GM12878 (cell line): ENCODE data around the gene MSL3. TPM values are rescaled to one million over a fixed set of nuclear protein-coding genes. Genes with fewer than 3 reads are reported as not detected.
A peak's percentile ranks its signal among the peaks of the same experiment; 100 is the strongest.

Experiments used
- ATAC-seq: fragments of 200-7000 bp; cut with Tn5 transposase; 3 replicates; pipeline ENCODE4 v1.9.1; 2020; ENCODE audit warnings: mild to moderate bottlenecking, moderate library complexity
- BruUV-seq: library from RNA; stranded (reverse); fragments of 400-500 nt; replicated peaks from 2 replicates; lab custom pipeline; 2021; lab: Mats Ljungman, UMichigan
- CTCF ChIA-PET: fragments of 300-600 bp; sonication (Branson Sonifier 250); formaldehyde crosslinking; extraction: SDS; loops from one replicate; lab custom pipeline; 2021; ENCODE audit warnings: inconsistent platforms; lab: Yijun Ruan, JAX
- POLR2A ChIA-PET: fragments of 350-600 bp; formaldehyde crosslinking; extraction: SDS; loops from one replicate; lab custom pipeline; 2021; ENCODE audit warnings: inconsistent platforms; lab: Charles Lee
- RAD21 ChIA-PET: fragments of 300-600 bp; sonication (Branson Sonifier 250); formaldehyde crosslinking; loops from one replicate; lab custom pipeline; 2023; ENCODE audit warnings: antibody characterized with exemption; ENCODE audit not compliant: unreplicated experiment; lab: Charles Lee
- SMC1A ChIA-PET: fragments of 300-600 bp; sonication (Branson Sonifier 250); formaldehyde crosslinking; loops from one replicate; lab custom pipeline; 2023; ENCODE audit not compliant: unreplicated experiment, uncharacterized antibody; lab: Charles Lee
- DNase-seq: peaks from one replicate; pipeline ENCODE4 v3.0.0-alpha.2; 2011; ENCODE audit warnings: low read depth, low spot score
- FAIRE-seq: peaks from 3 replicates; lab custom pipeline; 2011; peaks lifted over from hg19 to GRCh38; lab: Jason Lieb, UNC
- H2AFZ ChIP-seq: 2 replicates; pipeline ENCODE4 v1.6.0; 2011; ENCODE audit warnings: low read depth, low read length, control low read depth; ENCODE audit not compliant: control insufficient read depth
- H3K27ac ChIP-seq: 2 replicates; pipeline ENCODE4 v1.5.1; 2011; ENCODE audit warnings: control low read depth; ENCODE audit not compliant: control insufficient read depth, insufficient read depth
- H3K27me3 ChIP-seq, 2 experiments: replicated peaks in 1 of 2; 2 replicates each; pipeline versions ENCODE4 v1.6.0 to v1.6.1; 2011; ENCODE audit warnings: low read length in 1 of 2; ENCODE audit not compliant: control insufficient read depth in 2 of 2, insufficient read depth in 2 of 2
- H3K36me3 ChIP-seq, 2 experiments: 2 replicates each; pipeline ENCODE4 v1.5.1; 2011; ENCODE audit warnings: low read length in 1 of 2; ENCODE audit not compliant: control insufficient read depth in 2 of 2, insufficient read depth in 2 of 2
- H3K4me1 ChIP-seq: 2 replicates; pipeline ENCODE4 v1.6.1; 2011; ENCODE audit warnings: mild to moderate bottlenecking, low read length, moderate library complexity, mixed read lengths; ENCODE audit not compliant: control insufficient read depth, insufficient read depth
- H3K4me2 ChIP-seq: 2 replicates; pipeline ENCODE4 v1.6.0; 2011; ENCODE audit warnings: control low read depth; ENCODE audit not compliant: control insufficient read depth, insufficient read depth
- H3K4me3 ChIP-seq: fragments of 200-600 bp; sonication (generic); 2 replicates; pipeline ENCODE4 v1.5.1; 2016
- H3K79me2 ChIP-seq: 2 replicates; pipeline ENCODE4 v1.6.0; 2011; ENCODE audit warnings: low read length; ENCODE audit not compliant: control insufficient read depth, insufficient read depth
- H3K9ac ChIP-seq: 2 replicates; pipeline ENCODE4 v1.8.0; 2011; ENCODE audit warnings: low read length, control low read depth, mixed read lengths; ENCODE audit not compliant: control insufficient read depth, insufficient read depth
- H3K9me3 ChIP-seq: replicated peaks from 3 replicates; pipeline ENCODE4 v1.5.1; 2011; ENCODE audit warnings: mild to moderate bottlenecking, low read length; ENCODE audit not compliant: control insufficient read depth, insufficient read depth
- H4K20me1 ChIP-seq: 2 replicates; pipeline ENCODE4 v1.6.0; 2011; ENCODE audit not compliant: control insufficient read depth, insufficient read depth
- ATF7 ChIP-seq: fragments of 450-650 bp; IDR thresholded peaks from 2 replicates; pipeline ENCODE4 v1.6.1; 2016; ENCODE audit warnings: low read depth, mild to moderate bottlenecking
- FOXM1 ChIP-seq: IDR thresholded peaks from 2 replicates; pipeline ENCODE4 v1.6.1; 2012; ENCODE audit warnings: low read depth, mild to moderate bottlenecking, inconsistent platforms, low read length, moderate library complexity
- IKZF1 ChIP-seq: fragments of 450-650 bp; conservative IDR thresholded peaks from 2 replicates; pipeline ENCODE4 v1.6.1; 2017; ENCODE audit warnings: antibody characterized with exemption, mild to moderate bottlenecking
- NFXL1 ChIP-seq: fragments of 450-650 bp; IDR thresholded peaks from 2 replicates; pipeline ENCODE4 v1.6.1; 2017; ENCODE audit warnings: antibody characterized with exemption, mild to moderate bottlenecking, borderline replicate concordance
- RAD21 ChIP-seq: IDR thresholded peaks from 2 replicates; pipeline ENCODE4 v1.6.1; 2011; ENCODE audit warnings: mild to moderate bottlenecking, low read depth, low read length, moderate library complexity; ENCODE audit not compliant: insufficient read depth
- SMAD1 ChIP-seq: fragments of 450-650 bp; IDR thresholded peaks from 2 replicates; pipeline ENCODE4 v1.6.1; 2018; ENCODE audit warnings: mild to moderate bottlenecking, low read depth; ENCODE audit not compliant: partially characterized antibody
- SMARCA5 ChIP-seq: fragments of 450-650 bp; IDR thresholded peaks from 2 replicates; pipeline ENCODE4 v1.6.1; 2017; ENCODE audit warnings: mild to moderate bottlenecking
- SMC3 ChIP-seq: IDR thresholded peaks from 2 replicates; pipeline ENCODE4 v1.6.1; 2011; ENCODE audit warnings: low read length, improper control_type of control experiment, borderline replicate concordance
- WGBS: methylation state at CpG from one replicate; pipeline ENCODE4 v1.1.6; 2016; ENCODE audit warnings: low lambda C conversion rate; ENCODE audit not compliant: insufficient replicate concordance, insufficient coverage; ENCODE audit errors: missing lambda C conversion rate; 5-methylcytosine and 5-hydroxymethylcytosine counted together
- in situ Hi-C: fragments of 300-500 bp; cut with MboI; formaldehyde crosslinking; loops from 9 replicates; pipeline ENCODE4 v1.14.3; 2018; ENCODE audit warnings: mixed read lengths
- intact Hi-C: fragments of 100-400 bp; cut with micrococcal nuclease; formaldehyde crosslinking; loops from one replicate; pipeline ENCODE4 v1.14.2; 2022; ENCODE audit not compliant: unreplicated experiment
- polyA plus RNA-seq, 11 experiments: library from polyadenylated mRNA; depleted of rRNA in 4 of 11; unstranded in 6 of 11; stranded (reverse) in 5 of 11; fragments of >200 nt; fragmentation: Nextera tagmentation in 4 of 11; fragmentation: Illumina TruSeq in 1 of 11; extraction: Ambion mirVana in 4 of 11; extraction: Trizol in 1 of 11; gene quantifications; 1 replicate in 1 of 11; 2 replicates in 10 of 11; pipeline versions ENCODE4 v1.2.1 to v1.2.3, GENCODE V29; 2011 to 2016; ENCODE audit warnings: inconsistent platforms in 2 of 11, missing spikeins in 2 of 11, low read depth in 1 of 11
- total RNA-seq, 4 experiments: library from RNA; depleted of rRNA in 3 of 4; stranded (reverse); fragments of >200 nt in 3 of 4; fragmentation: Illumina TruSeq in 1 of 4; extraction: Trizol in 1 of 4; gene quantifications; 2 replicates each; pipeline versions ENCODE4 v1.2.1 to v1.2.3, GENCODE V29; 2013 to 2021
- TF ChIP-seq, protein P1 (sequence below), 3 experiments: IDR thresholded peaks in 2 of 3; conservative IDR thresholded peaks in 1 of 3; 2 replicates each; pipeline ENCODE4 v1.5.1; 2011; ENCODE audit warnings: low read depth in 3 of 3, low read length in 3 of 3, mild to moderate bottlenecking in 3 of 3, control low read depth in 2 of 3, moderate library complexity in 2 of 3, inconsistent platforms in 1 of 3, mixed read lengths in 1 of 3; ENCODE audit not compliant: control insufficient read depth in 2 of 3, insufficient read depth in 1 of 3; ENCODE audit errors: extremely low read depth in 1 of 3

The MSL3 gene
- total and polyA plus RNA-seq, 10 of the 15 experiments (the other 5 are each of a cell fraction or from before 2014, with no cell fraction given): 28.4 to 438 (median 40.7) TPM

DNA sequence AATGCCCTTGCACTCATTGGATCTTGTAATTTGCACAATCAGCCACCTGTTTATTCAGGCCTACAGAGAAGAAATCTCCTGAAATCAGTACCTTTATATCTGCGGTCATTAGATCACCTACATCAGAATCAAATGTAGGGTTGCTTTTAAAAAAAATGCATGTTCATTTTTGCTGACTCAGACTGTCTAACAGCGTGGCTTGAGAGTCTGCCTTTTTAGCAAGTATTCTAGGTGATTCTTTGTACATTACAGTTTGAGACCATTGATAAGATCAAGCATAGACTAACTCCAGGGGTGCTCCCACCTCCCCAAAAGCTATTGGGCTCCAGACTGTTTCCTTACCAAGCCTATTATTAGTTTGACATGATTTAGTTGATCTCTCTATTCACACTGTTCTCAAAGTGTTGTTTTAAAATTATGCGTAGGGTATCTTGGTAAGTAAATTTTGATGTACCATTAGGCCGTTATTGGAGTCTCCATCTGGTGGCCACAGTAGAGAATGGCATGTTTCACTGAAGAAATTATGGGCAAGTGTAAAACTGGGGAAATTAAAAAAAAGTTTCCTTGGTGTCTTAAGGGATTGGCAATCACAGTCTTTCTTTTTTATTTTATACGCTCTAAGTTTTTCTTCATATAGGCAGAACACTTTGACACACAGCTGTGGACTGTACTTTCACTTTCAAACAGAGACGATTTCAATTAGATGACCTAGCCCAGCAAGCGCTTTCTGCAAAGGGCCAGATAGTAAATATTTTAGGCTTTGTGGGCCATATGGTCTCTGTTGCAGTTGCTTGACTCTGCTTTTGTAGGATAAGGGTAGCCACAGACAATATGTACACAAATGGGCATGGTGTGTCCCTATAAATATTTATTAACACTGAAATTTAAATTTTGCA lies 33.7 kb upstream of the MSL3 start:
- no peaks in the 10 kb centered on the region for H4K20me1 ChIP-seq
- H3K27ac ChIP-seq: no peak overlapping the region
- intact Hi-C loops (loop anchor here (1.0 kb wide), 3 partner anchors 46 to 191 kb away; no protein-coding TSS in a partner anchor), in situ Hi-C loops (no loop called here)
- no peak overlapping the region for H3K4me3 ChIP-seq
- ATAC-seq (peak; percentile 85), DNase-seq (no peak), FAIRE-seq (no peak)
- SMC1A ChIA-PET: interaction anchor here (0.8 to 4.1 kb wide), 18 partner anchors 8 to 189 kb away, joined by 3 to 31 read pairs (median 5); no protein-coding TSS in a partner anchor
- no TSS peak for BruUV-seq
- 54% methylated on average over 7 of the region's 7 CpGs for WGBS
- H3K4me1 ChIP-seq: no peaks in the 10 kb centered on the region
- TF ChIP-seq, protein P1, sequence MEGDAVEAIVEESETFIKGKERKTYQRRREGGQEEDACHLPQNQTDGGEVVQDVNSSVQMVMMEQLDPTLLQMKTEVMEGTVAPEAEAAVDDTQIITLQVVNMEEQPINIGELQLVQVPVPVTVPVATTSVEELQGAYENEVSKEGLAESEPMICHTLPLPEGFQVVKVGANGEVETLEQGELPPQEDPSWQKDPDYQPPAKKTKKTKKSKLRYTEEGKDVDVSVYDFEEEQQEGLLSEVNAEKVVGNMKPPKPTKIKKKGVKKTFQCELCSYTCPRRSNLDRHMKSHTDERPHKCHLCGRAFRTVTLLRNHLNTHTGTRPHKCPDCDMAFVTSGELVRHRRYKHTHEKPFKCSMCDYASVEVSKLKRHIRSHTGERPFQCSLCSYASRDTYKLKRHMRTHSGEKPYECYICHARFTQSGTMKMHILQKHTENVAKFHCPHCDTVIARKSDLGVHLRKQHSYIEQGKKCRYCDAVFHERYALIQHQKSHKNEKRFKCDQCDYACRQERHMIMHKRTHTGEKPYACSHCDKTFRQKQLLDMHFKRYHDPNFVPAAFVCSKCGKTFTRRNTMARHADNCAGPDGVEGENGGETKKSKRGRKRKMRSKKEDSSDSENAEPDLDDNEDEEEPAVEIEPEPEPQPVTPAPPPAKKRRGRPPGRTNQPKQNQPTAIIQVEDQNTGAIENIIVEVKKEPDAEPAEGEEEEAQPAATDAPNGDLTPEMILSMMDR (IDR thresholded peaks at IDR 0.05 in 2 of 3, conservative IDR thresholded peaks at IDR 0.05 in 1 of 3; ENCODE audit: control insufficient read depth in 2 of 3, extremely low read depth in 1 of 3, insufficient read depth in 1 of 3, low read depth in 3 of 3, low read length in 3 of 3): peak; percentile 63 to 68 (median 64)
- TF ChIP-seq SMAD1: no peak
- TF ChIP-seq SMARCA5: peak; percentile 29; the same call in 1 of the 2 replicates
- TF ChIP-seq SMC3: peak; percentile 67; the same call in 1 of the 2 replicates
- 0 out of 2 replicates have a peak, but pooled peaks have one; percentile 36 for TF ChIP-seq FOXM1
- TF ChIP-seq ATF7: 0 out of 2 replicates have a peak, but pooled peaks have one; percentile 15
- no peak for TF ChIP-seq IKZF1
- TF ChIP-seq RAD21: peak; percentile 64
- no peak for TF ChIP-seq NFXL1
- no peaks in the 10 kb centered on the region for H3K27me3 ChIP-seq
- H3K36me3 ChIP-seq: no peaks in the 10 kb centered on the region
- RAD21 ChIA-PET: interaction anchor here (0.7 to 2.9 kb wide), 8 partner anchors 13 to 193 kb away, joined by 3 to 19 read pairs (median 4); no protein-coding TSS in a partner anchor
- no peak overlapping the region; the same call in 1 of the 2 replicates for H2AFZ ChIP-seq
- H3K4me2 ChIP-seq: no peak overlapping the region
- H3K79me2 ChIP-seq: no peaks in the 10 kb centered on the region
- POLR2A ChIA-PET: interaction anchor here (0.6 to 0.7 kb wide), 2 partner anchors 15 to 47 kb away, joined by 3 to 4 read pairs; no protein-coding TSS in a partner anchor
- CTCF ChIA-PET: interaction anchor here (0.7 to 3.5 kb wide), 29 partner anchors 10 to 356 kb away, joined by 3 to 35 read pairs (median 5); partner anchors contain the start of gene ARHGAP6
- no peaks in the 10 kb centered on the region for H3K9me3 ChIP-seq
- H3K9ac ChIP-seq: no peak overlapping the region
